ENCODE measurements around the gene PLXNB2. TPM values are rescaled to one million over a fixed set of nuclear protein-coding genes. Genes with fewer than 3 reads are reported as not detected.

PLXNB2 gene
- total RNA-seq (2021) (250 and 260 TPM in 2 replicates), Bru-seq, nascent RNA (percentile 60 among the genes with signal in this experiment), BruChase-seq, experiment 1, labeled RNA remaining after a 2-hour chase (percentile 80 among the genes with signal in this experiment), BruChase-seq, experiment 2, labeled RNA remaining after a 6-hour chase (percentile 90 among the genes with signal in this experiment)
- long read RNA-seq, full-length matches to known transcripts: 15 of 137 reads
- long read RNA-seq, partial matches to known transcripts: 63 of 137 reads
- long read RNA-seq, other reads (novel, unspliced or antisense): 59 of 137 reads

- Histone ChIP-seq H3K4me2 (peak within 1 kb of the TSS; percentile 98), H3K4me1 (replicated peaks; ENCODE audit: insufficient read depth) (peaks cover 42% of the 10 kb centered on the region), H3K27ac (peak within 1 kb of the TSS; percentile 92), H3K4me3 (peak within 1 kb of the TSS; percentile 88), H3K79me2 (ENCODE audit: low read depth) (peaks cover 50% of the 10 kb centered on the region), H3K27me3 (ENCODE audit: insufficient read depth, low read depth) (no peaks in the 10 kb centered on the region), H2AFZ (no peak within 1 kb of the TSS), H3K36me3 (ENCODE audit: low read depth) (peaks cover 10% of the 10 kb centered on the region; the same call in 1 of the 2 replicates), H3F3A (ENCODE audit: insufficient read depth, low read depth) (peaks cover 50% of the 10 kb centered on the region), H4K20me1 (ENCODE audit: insufficient read depth) (peaks cover 28% of the 10 kb centered on the region), H3K9me3 (ENCODE audit: insufficient read depth, low read depth) (no peaks in the 10 kb centered on the region), H3K9me2 (ENCODE audit: insufficient read depth) (no peaks in the 10 kb centered on the region)
- intact Hi-C loops (cut with micrococcal nuclease; ENCODE audit: unreplicated experiment): loop anchor here (5.0 kb wide), 1 partner anchor 35 kb away; the partner anchor contains the start of gene MAPK11
- no peak for TF ChIP-seq CTCF (conservative IDR thresholded peaks at IDR 0.05)
- TF ChIP-seq EZH2 (IDR thresholded peaks at IDR 0.05; ENCODE audit: low read depth): no peak
- TSS peak; percentile 21 for BruUV-seq (replicated peaks)
- ChIA-PET CTCF (interaction anchor here (0.6 kb wide), 1 partner anchor 12 kb away, joined by 4 read pairs; no protein-coding TSS in a partner anchor), POLR2A (ENCODE audit: unreplicated experiment) (interaction anchor here (0.6 kb wide), 3 partner anchors 14 to 103 kb away, joined by 3 to 27 read pairs (median 3); no protein-coding TSS in a partner anchor)
- peak; percentile 72 to 76 for DNase-seq
Observed at GRCh38 chr22:50306753-50307749, at the start of gene PLXNB2. TSS of gene PLXNB2 (minus strand) at chr22:50307646. CDS start at chr22:50290584, 17,062 bp downstream.

- H3K27ac ChIP-seq: no peak overlapping the region
- peaks cover 69% of the 10 kb centered on the region for H3K79me2 ChIP-seq (ENCODE audit: low read depth)
- ChIA-PET POLR2A (ENCODE audit: unreplicated experiment) (no interaction called here), CTCF (no interaction called here)
- H3K27me3 ChIP-seq (ENCODE audit: insufficient read depth, low read depth): no peaks in the 10 kb centered on the region
- H3K9me2 ChIP-seq (ENCODE audit: insufficient read depth): no peaks in the 10 kb centered on the region
- H2AFZ ChIP-seq: no peak overlapping the region
- TF ChIP-seq CTCF (conservative IDR thresholded peaks at IDR 0.05): no peak
- H3K9me3 ChIP-seq (ENCODE audit: insufficient read depth, low read depth): no peaks in the 10 kb centered on the region
- no peaks in the 10 kb centered on the region for H3K4me1 ChIP-seq (replicated peaks; ENCODE audit: insufficient read depth)
- peaks cover 9% of the 10 kb centered on the region for H3K36me3 ChIP-seq (ENCODE audit: low read depth)
- H4K20me1 ChIP-seq (ENCODE audit: insufficient read depth): peaks cover 83% of the 10 kb centered on the region
- BruUV-seq (replicated peaks): no TSS peak
- intact Hi-C loops (cut with micrococcal nuclease; ENCODE audit: unreplicated experiment): no loop called here
- H3K4me3 ChIP-seq: no peak overlapping the region
- no peak for DNase-seq
- H3K4me2 ChIP-seq: no peak overlapping the region
- no peaks in the 10 kb centered on the region; the same call in 1 of the 2 replicates for H3F3A ChIP-seq (ENCODE audit: insufficient read depth, low read depth)
Observed at GRCh38 chr22:50357222-50357621, 49.8 kb upstream of the PLXNB2 start.

GRCh38 chr22:50356186-50356585, 48.7 kb upstream of the PLXNB2 start:
- TF ChIP-seq CTCF (conservative IDR thresholded peaks at IDR 0.05): no peak
- TF ChIP-seq EZH2 (IDR thresholded peaks at IDR 0.05; ENCODE audit: low read depth): no peak
- intact Hi-C loops (cut with micrococcal nuclease; ENCODE audit: unreplicated experiment): no loop called here
- peaks cover 63% of the 10 kb centered on the region for H3K79me2 ChIP-seq (ENCODE audit: low read depth)
- no peak overlapping the region for H3K4me3 ChIP-seq
- no peaks in the 10 kb centered on the region for H3K9me3 ChIP-seq (ENCODE audit: insufficient read depth, low read depth)
- no peak for DNase-seq
- no TSS peak for BruUV-seq (replicated peaks)
- ChIA-PET CTCF (no interaction called here), POLR2A (ENCODE audit: unreplicated experiment) (no interaction called here)
- peaks cover 75% of the 10 kb centered on the region for H4K20me1 ChIP-seq (ENCODE audit: insufficient read depth)
- no peak overlapping the region for H3K4me2 ChIP-seq
- H3K27ac ChIP-seq: no peak overlapping the region
- H3K9me2 ChIP-seq (ENCODE audit: insufficient read depth): no peaks in the 10 kb centered on the region
- peaks cover 15% of the 10 kb centered on the region for H3K36me3 ChIP-seq (ENCODE audit: low read depth)
- no peaks in the 10 kb centered on the region for H3K27me3 ChIP-seq (ENCODE audit: insufficient read depth, low read depth)
- no peak overlapping the region for H2AFZ ChIP-seq
- no peaks in the 10 kb centered on the region; the same call in 1 of the 2 replicates for H3F3A ChIP-seq (ENCODE audit: insufficient read depth, low read depth)
- H3K4me1 ChIP-seq (replicated peaks; ENCODE audit: insufficient read depth): no peaks in the 10 kb centered on the region
